Thymus (tissue), 11 donors: ENCODE results near the gene CAMTA1. TPM values are rescaled to one million over a fixed set of nuclear protein-coding genes. Genes with fewer than 3 reads are reported as not detected.

Experiments used
- DNase-seq, 9 donors: peaks; one replicate each; pipeline ENCODE4 v3.0.0-alpha.2; 2013; ENCODE audit warnings: low spot score in 9 of 9, low read depth in 6 of 9, missing footprints in 1 of 9
- H3K27ac ChIP-seq, 2 donors: one replicate each; pipeline ENCODE4 v1.5.1; 2013; ENCODE audit warnings: control low read depth in 1 of 2, low read depth in 1 of 2, low read length in 1 of 2, mild to moderate bottlenecking in 1 of 2, moderate library complexity in 1 of 2
- H3K27me3 ChIP-seq, 2 donors: one replicate each; pipeline ENCODE4 v1.5.1; 2013; ENCODE audit warnings: low read length in 1 of 2; ENCODE audit not compliant: control insufficient read depth in 2 of 2, insufficient read depth in 1 of 2
- H3K36me3 ChIP-seq, 2 donors: one replicate each; pipeline ENCODE4 v1.5.1; 2013; ENCODE audit warnings: low read length in 1 of 2, mild to moderate bottlenecking in 1 of 2, moderate library complexity in 1 of 2; ENCODE audit not compliant: control insufficient read depth in 2 of 2, insufficient read depth in 2 of 2
- H3K4me1 ChIP-seq, 2 donors: one replicate each; pipeline ENCODE4 v1.5.1; 2013; ENCODE audit warnings: low read length in 2 of 2; ENCODE audit not compliant: control insufficient read depth in 2 of 2, insufficient read depth in 2 of 2
- H3K4me3 ChIP-seq, 2 donors: one replicate each; pipeline ENCODE4 v1.5.1; 2013; ENCODE audit warnings: low read length in 2 of 2, control low read depth in 1 of 2, mild to moderate bottlenecking in 1 of 2
- H3K9me3 ChIP-seq, 2 donors: one replicate each; pipeline ENCODE4 v1.5.1; 2013; ENCODE audit warnings: low read length in 1 of 2, mild to moderate bottlenecking in 1 of 2; ENCODE audit not compliant: control insufficient read depth in 2 of 2, insufficient read depth in 1 of 2
- WGBS: extraction: QIAGEN DNeasy Blood & Tissue Kit; methylation state at CpG from one replicate; pipeline ENCODE4 v1.1.7; 2013; 5-methylcytosine and 5-hydroxymethylcytosine counted together
- polyA plus RNA-seq: library from polyadenylated mRNA; stranded (reverse); fragments of 200-250 nt; gene quantifications from one replicate; pipeline ENCODE4 v1.2.3, GENCODE V29; 2013
- total RNA-seq: library from RNA; stranded (reverse); fragments of 120-200 nt; gene quantifications from one replicate; pipeline ENCODE4 v1.2.4, GENCODE V29; 2013
- donor health status: healthy.

Gene CAMTA1
- total and polyA plus RNA-seq, 2 donors, result 32.0 to 158 TPM

DNA sequence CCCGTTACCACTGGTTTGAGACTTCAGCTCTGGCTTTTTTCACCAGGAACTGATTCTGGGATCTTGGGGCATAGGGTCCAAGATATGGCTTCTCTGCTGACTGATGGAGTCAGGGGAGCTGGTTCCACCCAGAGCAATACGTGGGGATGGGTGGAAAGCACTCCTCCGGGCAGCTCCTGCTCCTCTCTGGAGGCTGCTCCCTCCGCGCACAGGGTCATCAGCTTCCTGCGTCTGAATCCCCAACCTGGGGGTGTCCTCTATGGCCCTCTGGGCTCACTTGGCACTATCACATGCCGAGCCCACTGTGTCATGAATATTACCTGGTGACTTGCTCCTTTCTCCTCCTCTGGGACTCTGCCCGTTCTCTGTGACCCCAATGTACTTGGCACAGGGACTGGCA, 580.5 kb downstream of the CAMTA1 start:
- Histone ChIP-seq H3K4me3 (no peak overlapping the region), H3K9me3 (peaks cover 0 to 2% of the 10 kb centered on the region in 2 donors), H3K4me1 (no peaks in the 10 kb centered on the region), H3K36me3 (no peaks in the 10 kb centered on the region), H3K27me3 (no peaks in the 10 kb centered on the region), H3K27ac (no peak overlapping the region)
- 81% methylated on average over 8 of the region's 8 CpGs for WGBS
- no peak for DNase-seq

- DNase-seq, result no peak
- Histone ChIP-seq H3K4me1 (no peaks in the 10 kb centered on the region), H3K4me3 (no peak overlapping the region), H3K27me3 (no peaks in the 10 kb centered on the region), H3K9me3 (peaks cover 0 to 2% of the 10 kb centered on the region in 2 donors), H3K36me3 (no peaks in the 10 kb centered on the region), H3K27ac (no peak overlapping the region)
- WGBS, result 94% methylated on average over 11 of the region's 11 CpGs
These were observed 581.2 kb downstream of the CAMTA1 start for GRCh38 chr1:7366286-7366954.

- H3K36me3 ChIP-seq, result no peaks in the 10 kb centered on the region
- peaks cover 0 to 2% of the 10 kb centered on the region in 2 donors for H3K9me3 ChIP-seq
- no peak overlapping the region for H3K4me3 ChIP-seq
- 92% methylated on average over 5 of the region's 5 CpGs for WGBS
- DNase-seq, result no peak
- H3K27ac ChIP-seq, result no peak overlapping the region
- no peaks in the 10 kb centered on the region for H3K27me3 ChIP-seq
- H3K4me1 ChIP-seq, result no peaks in the 10 kb centered on the region
These were observed 581.9 kb downstream of the CAMTA1 start for GRCh38 chr1:7366955-7367665.

- 94% methylated on average over 8 of the region's 8 CpGs for WGBS
- no peak overlapping the region for H3K27ac ChIP-seq
- DNase-seq, result no peak
These were observed 584.6 kb downstream of the CAMTA1 start for GRCh38 chr1:7369866-7370265.

DNA sequence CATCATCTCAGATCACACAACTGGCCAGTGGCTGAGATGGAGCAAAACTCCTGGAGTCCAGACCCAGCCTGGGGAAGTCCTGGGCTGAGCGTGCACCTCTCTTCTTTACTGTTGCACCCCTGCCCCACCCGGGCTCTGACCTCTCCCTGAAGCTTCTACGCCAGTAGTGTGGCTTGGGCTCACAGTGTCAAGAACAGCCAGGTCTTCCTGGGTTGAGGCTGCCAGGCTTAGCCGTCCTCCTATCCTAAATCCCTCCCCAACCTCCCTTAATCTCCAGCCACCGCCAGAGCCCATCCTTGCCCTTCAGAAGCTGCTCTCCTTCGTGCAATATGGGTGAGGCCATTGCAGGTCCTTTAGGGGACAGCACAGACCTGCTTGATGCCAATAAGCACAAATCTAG, 586.7 kb downstream of the CAMTA1 start:
- DNase-seq, result no peak
- no peak overlapping the region for H3K27ac ChIP-seq
- H3K4me3 ChIP-seq, result no peak overlapping the region
- H3K9me3 ChIP-seq, result no peaks in the 10 kb centered on the region
- H3K4me1 ChIP-seq, result no peaks in the 10 kb centered on the region
- 96% methylated on average over 6 of the region's 6 CpGs for WGBS
- no peaks in the 10 kb centered on the region for H3K36me3 ChIP-seq
- H3K27me3 ChIP-seq, result no peaks in the 10 kb centered on the region

More at GRCh38 chr1:7369866-7370265, 584.6 kb downstream of the CAMTA1 start:
- H3K36me3 ChIP-seq, result no peaks in the 10 kb centered on the region
- H3K9me3 ChIP-seq, result peaks cover 0 to 2% of the 10 kb centered on the region in 2 donors
- H3K4me1 ChIP-seq, result no peaks in the 10 kb centered on the region
- no peak overlapping the region for H3K4me3 ChIP-seq
- H3K27me3 ChIP-seq, result no peaks in the 10 kb centered on the region

GRCh38 chr1:7372477-7373120, 587.3 kb downstream of the CAMTA1 start:
- Histone ChIP-seq H3K27ac (no peak overlapping the region), H3K4me3 (no peak overlapping the region), H3K9me3 (no peaks in the 10 kb centered on the region), H3K36me3 (no peaks in the 10 kb centered on the region), H3K27me3 (no peaks in the 10 kb centered on the region), H3K4me1 (no peaks in the 10 kb centered on the region)
- no peak for DNase-seq
- 97% methylated on average over 19 of the region's 19 CpGs for WGBS

DNA sequence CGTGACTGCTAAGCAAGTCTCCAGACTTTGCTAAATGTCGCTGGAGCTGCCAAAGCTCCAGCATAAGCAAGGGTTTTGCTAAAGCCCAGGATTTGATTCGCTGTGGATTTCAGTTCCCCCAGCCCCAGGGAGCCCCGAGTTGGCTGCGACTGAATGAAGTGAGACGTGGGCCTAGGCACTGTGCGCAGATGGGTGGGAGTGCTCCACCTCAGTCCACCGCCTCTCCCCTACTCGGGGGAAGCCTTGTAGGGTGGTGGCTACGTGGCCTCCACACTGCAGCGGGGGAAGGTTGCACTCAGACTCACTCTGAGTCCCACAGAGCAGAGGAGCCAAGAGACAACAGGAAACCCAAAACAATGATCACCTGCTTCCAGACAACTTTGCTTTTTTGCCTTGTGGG, 588.0 kb downstream of the CAMTA1 start:
- H3K36me3 ChIP-seq, result no peaks in the 10 kb centered on the region
- 89% methylated on average over 11 of the region's 11 CpGs for WGBS
- H3K9me3 ChIP-seq, result no peaks in the 10 kb centered on the region
- H3K27me3 ChIP-seq, result no peaks in the 10 kb centered on the region
- H3K27ac ChIP-seq, result no peak overlapping the region
- no peak overlapping the region for H3K4me3 ChIP-seq
- no peak for DNase-seq
- H3K4me1 ChIP-seq, result no peaks in the 10 kb centered on the region

- Histone ChIP-seq H3K36me3 (no peaks in the 10 kb centered on the region), H3K27me3 (peaks cover 0 to 2% of the 10 kb centered on the region in 2 donors), H3K27ac (no peak overlapping the region), H3K4me1 (no peaks in the 10 kb centered on the region), H3K9me3 (no peaks in the 10 kb centered on the region), H3K4me3 (no peak overlapping the region)
- DNase-seq, result no peak
- 20% methylated on average over 14 of the region's 14 CpGs for WGBS
These were observed 588.8 kb downstream of the CAMTA1 start for GRCh38 chr1:7373876-7374562.
